OCI-M2 (cell line): ENCODE measurements around the gene EYA2.
"Not testable (repeated sequence)": the region's sequence is repeated elsewhere in the genome, so short reads cannot be mapped to it uniquely, and the experiment has no call there.

Source experiments
- DNase-seq: peaks from one replicate; lab custom pipeline; 2025; ENCODE audit not compliant: unreplicated experiment; lab: John Stamatoyannopoulos, UW

Gene EYA2

DNA sequence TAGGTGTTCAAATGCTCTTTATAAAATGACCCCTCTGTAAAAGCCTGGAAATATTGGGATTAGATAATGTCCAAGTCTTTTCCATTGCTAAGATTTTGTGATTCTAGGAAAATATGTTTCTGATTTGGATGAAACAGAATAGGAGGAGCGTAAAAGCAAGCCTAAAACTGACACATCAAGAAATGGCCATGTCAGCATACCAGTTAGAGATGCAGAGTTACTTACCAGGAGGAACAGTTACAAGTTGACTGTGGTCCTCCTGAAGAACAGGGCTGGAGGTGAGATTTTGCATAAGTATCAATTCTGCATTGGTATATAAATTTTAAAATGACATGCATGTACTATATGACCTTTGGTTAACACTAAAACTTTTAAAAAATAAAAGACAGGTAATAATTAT, 35.3 kb downstream of the EYA2 start:
- DNase-seq: no peak

DNA sequence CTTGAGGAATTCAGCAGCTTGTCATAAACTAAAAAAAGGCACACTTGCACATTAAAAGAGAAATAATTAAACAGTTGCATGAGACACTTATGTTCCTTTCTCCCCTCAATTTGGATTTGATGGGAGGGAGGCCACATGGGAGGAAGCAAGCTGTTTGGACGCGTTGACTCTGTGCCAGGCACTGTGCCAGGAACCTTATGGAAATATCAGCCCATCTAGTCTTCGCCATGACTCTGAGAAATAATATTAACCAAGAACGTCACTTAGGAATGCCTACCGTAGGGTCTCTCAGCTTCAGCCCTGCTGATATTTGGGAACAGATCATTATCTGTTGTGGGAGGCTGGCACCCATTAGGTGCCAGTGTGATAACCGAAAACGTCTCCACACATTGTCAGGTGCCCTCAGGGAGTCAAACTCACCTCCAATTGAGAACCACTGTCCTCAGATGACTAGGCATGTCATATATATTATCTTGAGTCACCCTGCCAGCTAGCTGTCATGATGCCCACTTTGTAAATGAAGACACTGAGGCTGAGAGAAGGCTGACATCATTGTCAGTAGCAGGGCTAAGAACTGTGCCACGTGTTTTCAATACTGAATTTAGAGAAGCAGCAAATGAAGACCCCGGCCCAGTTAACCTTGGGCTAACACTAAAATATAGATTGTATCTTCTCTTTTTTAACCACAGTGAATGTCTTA, 36.1 kb downstream of the EYA2 start:
- DNase-seq: no peak

DNA sequence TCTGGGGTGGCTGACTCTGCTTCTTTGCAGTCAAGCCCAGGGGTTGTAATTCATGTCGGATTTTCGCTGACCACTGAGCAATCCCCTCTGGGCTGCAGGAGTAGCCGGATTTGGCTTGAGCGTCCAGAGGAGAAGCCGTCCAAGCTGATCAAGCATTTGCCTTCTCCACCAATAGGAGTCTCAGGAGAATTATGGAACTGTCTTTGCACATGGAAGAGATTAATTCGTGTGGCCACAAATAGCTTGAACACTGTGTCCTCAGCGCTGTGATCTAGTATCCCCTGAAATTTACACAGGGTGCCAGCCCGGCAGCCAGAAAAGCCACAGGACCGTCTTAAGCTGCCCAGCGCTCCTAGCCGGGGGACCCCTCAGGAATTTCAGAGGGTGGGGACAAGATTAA, 37.1 kb downstream of the EYA2 start:
- DNase-seq: no peak

DNA sequence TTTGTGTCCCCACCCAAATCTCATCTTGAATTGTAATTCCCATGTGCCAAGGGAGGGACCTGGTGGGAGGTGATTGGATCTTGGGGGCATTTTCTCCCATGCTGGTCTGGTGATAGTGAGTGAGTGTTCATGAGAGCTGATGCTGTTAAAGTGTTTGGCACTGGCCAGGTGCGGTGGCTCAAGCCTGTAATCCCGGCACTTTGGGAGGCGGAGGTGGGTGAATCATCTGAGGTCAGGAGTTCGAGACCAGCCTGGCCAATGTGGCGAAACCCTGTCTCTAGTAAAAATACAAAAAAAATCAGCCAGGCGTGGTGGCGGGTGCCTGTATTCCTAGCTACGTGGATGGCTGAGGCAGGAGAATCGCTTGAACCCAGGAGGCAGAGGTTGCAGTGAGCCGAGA, 37.8 kb downstream of the EYA2 start:
- DNase-seq: not testable (repeated sequence)

DNA sequence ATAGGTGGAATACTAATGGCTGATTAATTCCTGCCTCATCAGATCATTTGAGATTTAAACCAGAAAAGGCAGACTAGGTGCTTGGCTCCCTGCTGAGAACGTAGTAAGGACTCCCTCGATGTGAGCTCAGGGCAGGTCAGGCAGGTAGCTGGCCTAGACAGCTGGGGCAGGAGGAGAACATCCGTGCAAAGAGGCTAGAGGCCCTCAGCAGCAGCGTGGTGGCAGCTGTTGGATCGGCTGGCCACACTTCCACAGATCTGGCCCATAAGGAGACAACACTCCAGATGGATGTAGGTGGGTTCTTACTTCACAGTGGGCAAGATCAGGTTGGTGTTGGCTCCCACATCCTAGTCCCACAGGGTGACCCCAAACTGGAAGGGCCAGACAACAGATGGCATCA, 38.5 kb downstream of the EYA2 start:
- DNase-seq: no peak

DNA sequence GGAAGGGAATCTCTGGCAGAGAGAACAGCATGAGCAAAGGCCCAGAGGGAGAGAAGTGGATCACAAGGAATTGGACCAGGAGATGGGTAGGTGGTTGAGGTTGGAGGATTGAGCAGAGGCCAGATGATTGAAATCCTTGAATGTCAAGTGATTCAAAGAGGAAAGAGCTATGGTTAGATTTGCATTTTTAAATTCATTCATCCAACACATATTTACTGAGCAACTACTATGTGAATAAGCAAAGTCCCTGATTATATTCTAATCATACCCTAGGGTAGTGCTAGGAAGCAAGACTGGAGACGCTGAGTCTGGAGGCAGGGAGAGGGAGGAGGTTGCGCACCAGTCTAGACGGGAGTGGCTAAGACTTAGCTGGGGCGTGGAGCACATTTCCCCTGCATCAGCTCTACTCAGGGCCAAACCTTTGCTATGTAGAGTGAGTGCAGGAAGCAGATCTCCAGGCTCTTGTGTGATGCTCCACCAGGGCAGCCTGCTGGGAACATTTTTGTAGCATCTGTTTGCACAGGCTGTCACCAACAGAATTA, 40.2 kb downstream of the EYA2 start:
- DNase-seq: no peak

DNA sequence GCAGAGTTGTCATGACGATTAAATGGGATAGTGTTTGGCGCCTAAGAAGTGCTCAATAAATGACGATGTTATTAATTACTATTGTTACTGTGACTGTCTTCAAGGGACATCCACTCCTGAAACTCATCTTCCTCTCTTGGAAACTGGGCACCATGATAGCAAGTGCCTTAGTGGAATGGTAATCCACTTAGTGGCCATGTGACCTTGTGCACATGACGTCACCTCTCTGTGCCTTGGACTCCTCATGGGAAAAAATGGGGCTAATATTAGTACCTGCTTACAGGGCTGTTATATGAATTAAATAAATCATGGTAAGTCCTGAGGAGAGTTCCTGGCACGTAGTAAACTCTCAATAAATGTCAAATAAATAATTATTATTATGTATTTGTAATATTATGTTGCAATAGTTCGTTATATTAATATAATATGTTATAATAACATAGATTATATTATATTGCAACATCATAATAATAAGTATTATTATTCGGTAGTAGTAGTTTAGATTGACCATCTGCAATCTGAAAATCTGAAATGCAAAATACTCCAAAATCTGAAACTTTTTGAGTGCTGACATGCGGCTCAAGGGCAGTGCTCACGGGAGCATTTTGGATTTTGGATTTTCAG, 40.9 kb downstream of the EYA2 start:
- no peak for DNase-seq

DNA sequence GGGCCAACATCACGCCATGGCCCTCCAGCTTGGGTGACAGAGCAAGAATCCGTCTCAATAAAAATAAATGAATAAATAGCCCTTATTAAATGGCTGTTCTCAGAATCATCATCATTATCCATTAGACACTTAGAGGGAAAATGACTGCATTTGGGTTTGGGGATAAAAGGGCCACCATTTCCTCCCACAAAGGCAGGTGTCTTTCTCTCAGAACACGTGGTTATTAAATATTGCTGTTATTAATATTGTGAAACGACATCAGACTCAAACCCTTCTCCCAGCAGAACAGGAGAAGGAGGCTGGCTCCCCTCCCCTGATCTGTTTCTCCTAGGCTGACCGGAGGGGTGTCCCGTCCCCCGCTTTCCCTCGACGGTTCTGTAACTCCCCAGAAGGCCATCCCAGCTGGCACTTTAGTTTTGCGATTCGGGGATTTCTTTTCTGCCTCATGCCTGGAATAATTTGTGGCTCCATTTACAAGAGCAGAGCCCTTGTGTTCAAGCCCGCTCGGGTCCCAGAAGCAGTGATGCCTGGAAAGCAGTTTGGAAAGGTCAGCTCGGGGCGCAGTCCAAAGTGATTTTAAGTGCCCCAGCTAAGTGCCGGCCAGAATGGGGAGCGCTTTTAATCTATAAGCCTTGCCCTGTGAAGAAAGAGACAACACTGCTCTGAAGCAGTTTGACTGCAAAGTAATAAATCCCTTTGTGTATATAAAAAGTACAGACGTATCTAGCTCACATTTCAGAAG, 41.9 kb downstream of the EYA2 start:
- no peak for DNase-seq

DNA sequence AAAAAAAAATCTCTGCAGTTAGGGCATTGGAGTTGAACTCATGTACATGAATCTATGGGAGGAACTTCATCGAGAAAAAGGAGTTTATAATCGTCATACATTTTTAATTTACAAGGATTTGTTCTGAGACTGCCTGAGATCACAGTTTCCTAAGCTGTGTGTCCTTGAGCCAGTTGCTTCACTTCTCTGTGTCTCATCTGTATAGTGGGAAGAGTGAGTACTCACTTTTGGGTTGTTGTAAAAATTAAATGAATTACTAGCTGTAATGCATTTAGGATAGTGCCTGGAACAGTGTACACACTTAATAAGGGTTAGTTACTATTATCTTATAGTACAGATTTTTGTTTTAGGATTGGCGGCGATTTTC, 42.5 kb downstream of the EYA2 start:
- no peak for DNase-seq

DNA sequence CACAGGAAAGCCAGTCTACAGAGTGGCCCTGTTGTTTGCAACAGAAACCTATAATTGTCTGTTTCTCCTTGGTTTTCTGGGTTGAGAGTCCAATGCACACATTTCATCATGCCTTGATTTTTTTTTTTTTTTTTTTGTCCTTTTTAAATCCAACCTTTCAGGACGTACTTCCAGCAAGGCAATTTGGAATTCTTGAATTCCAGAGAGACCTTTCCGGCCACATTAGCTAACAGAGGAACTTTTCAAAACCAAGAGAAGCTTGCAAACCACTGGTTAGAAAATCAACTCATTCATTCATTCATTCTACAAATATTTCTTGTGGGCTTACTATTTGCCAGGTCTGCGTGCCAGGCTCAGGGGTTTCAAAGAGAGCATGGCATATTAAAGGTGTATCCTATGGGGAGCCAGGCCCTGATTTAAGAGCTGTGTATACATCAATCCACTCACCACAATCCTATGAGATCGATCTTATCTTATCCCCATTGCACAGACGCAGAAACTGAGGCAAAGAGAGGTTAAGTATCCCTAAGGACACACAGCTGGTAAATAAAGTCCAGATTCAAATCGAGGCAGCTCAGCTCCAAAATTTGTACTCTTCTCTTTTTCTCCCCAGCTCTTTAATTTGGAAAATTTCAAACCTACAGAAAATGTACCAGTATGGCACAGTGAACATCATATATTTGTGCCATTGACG, 43.0 kb downstream of the EYA2 start:
- no peak for DNase-seq

DNA sequence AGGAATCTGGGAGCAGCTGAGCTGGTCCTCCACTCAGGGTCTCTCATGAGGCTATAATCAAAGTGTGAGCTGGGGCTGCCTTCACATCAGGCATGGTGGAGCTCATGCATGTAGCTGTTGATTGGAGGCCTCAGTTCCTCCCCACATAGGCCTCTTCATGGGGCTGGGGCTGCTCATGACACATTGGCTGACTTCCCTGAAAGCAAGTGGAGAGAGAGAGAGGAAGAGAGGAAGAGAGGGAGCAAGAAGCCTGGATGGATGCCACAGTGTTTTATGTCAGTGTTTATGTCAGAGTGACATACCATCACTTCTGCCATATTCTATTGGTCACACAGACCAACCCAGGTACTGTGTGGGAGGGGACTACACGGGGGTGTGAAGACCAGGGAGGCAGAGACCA, 43.8 kb downstream of the EYA2 start:
- DNase-seq: no peak

DNA sequence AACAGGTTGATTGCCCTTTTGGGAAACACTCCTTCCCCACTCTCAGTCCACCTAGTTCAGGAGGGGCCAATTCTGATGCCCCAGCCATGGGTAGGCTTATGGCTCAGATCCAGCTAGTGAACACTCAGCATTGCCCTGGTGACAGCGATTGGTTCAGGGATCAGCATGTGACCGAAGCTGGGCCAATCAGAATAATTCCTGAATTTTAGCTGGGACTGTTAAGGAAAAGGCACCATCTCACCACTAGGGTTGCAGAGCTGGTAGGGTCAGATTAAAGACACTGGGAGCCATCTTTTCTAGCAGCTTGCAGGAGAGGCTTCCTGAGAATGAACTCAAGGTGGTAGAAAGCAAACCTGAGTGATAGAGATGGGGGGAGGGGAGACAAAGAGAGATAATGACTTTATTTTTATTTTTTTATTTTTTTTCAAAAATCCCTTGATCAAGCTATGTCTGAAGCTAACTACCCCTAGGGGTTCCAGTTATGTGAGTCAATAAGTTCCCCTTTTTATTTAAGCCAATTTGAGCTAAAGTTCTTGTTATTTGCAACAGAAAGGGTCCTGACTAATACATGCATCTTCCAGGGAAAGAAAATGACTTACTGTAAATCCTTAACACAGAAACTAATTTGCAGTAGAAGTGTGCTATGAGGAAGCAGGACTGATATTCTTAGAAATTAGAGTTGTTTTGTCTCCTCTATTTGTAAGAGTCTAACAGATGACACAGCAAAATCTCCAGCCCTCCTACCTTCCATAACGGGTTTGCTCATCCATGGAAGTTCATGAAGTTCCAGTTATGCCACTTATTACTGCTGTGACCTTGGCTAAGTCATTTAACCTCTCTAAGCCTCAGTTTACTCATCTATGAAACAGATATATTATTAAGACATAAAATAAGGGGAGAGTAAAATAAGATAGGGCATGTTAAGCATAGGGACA, 44.7 kb downstream of the EYA2 start:
- no peak for DNase-seq

DNA sequence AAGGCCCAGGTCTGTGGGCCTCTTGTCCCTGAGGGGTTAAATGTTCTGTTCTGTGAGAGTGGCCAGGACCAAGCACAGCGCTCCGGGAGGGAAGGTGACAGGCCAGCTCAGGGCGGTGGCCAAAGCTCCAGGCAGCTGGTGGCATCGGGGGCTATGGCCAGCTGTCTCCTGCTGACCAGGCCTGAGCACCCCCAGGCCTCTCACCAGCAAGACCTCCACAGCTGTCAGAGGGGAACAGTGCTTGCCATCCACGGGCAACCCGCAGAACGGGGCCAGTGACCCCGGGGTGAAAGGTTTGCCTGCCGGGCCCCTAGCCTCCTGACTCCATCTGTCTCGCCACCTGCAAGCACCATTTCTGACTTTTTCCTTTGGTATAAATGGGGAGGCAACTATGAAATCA, 46.0 kb downstream of the EYA2 start:
- DNase-seq: no peak

DNA sequence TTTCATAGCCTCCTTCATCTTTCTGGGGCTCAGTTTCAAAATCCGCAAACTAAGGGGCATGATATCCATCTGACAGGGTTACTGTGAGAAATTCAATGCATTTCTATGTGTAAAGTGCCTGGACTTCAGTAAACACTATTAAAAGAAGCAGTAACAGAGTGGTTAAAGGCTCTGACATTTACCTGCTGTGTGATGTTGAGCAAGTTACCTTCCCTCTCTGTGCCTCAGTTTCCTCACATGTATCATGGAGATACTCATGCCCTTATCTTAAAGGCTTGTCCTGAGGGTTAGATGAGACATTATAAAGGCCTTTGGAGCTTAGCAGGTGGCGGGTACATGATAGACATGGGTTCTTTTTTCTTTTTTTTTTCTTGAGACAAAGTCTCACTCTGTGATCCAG, 46.8 kb downstream of the EYA2 start:
- no peak for DNase-seq

DNA sequence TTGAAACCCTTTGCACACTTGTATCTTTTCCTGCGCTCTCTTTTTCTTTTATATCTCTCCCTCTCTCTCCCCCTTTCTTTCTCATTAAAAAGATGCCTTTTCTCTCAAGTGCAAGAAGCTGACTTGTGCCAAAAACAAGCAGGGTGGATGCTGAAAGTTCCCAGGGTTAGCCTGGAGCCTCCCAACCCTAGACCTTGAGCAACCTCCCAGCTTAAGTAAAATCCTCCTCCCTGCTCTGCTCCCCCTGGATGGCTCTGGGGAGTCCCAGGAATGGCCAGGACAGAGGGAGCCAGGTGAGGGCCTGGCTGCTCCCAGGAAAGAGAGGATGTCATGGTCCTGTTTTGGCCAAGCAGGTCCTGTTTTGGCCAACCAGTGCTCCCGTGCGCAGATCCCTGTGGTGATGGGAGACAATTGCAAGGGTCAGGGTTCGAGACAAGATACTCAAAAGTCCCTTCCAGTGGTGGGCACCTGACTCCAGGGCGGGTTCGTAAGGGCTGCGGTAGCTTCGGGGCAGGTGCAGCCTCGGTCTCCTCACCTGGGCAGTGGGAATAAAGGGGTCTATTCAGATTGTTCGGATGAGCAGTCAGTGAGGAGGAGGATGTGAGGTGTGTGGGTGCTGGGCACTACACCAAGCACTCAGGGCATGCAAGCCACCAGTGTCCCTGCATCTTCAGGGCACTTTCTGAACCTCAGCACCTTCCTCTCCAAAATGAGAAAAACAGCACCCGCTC, 49.4 kb downstream of the EYA2 start:
- DNase-seq: no peak

DNA sequence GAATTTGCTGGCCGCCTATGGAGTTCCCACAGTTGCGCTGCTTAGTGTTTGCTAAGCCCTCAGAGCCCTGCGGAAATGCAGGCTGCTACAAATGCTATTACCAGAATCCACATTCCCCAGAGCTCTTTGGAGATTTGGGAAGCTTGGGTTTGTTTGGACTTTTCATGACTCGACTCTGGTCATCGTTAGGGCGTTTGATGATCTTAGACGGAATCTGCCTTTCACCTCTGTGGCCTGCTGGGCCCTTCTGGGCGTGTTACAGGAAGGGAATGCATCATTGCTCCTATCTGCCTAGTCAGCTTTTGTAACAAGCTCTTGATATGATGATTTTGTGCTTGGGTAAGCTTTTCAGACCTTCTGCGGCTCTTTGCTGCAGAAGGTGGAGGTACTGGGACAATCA, 50.8 kb downstream of the EYA2 start:
- no peak for DNase-seq

DNA sequence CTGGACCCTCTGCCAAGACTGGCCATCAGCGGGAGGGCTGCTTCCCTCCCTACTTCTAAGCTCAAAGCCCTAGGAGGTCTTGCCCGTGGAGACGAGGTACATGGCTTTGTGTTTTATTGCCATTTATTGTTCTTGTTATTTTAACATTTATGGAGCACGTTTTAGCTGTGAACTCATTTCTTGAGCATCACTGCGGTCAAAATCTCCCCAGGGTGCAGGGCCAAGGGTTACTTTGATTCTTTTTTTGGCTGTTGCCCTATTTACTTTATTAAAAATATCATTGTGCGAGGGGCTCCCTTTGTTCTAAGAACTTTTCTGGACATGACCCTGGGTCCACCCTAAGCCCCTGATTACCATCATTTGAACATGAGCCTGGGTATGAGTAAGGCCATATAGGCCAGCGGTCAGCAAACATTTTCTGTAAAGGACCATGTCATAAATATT, 51.6 kb downstream of the EYA2 start:
- DNase-seq: no peak

DNA sequence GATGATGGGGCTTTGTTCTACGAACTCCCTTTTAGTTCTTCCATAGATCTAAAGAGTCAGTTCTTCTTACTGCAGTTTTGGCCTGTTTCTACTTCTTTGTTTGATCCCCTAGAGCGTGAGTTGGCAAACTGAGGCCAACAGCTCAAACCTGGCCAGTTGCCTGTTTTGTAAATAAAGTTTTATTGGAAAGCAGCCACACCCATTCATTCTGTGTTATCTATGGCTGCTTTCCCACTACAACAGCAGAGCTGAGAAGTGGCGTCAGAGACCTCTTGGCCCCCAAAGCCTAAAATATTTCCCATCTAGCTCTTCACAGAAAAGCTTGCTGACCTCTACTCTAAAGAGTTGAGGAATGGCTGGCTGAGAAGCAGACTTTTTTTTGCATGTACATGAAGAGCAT, 52.2 kb downstream of the EYA2 start:
- no peak for DNase-seq

DNA sequence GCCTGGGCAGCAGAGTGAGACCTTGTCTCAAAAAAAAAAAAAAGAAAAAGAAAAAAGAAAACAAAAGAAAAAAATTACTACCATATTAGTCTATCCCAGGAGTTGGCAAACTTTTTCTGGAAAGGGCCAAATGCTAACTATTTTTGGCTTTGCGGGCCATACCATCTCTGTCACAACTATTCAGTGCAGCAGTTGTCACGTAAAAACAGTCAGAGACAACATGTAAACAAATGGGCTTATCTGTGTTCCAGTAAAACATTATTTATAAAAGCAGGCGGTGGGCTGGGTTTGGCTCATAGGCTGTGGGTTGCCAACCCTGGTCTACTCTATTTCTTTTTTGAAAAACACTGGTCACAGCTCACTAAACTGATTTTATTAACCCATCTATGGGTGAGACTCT, 53.4 kb downstream of the EYA2 start:
- no peak for DNase-seq

DNA sequence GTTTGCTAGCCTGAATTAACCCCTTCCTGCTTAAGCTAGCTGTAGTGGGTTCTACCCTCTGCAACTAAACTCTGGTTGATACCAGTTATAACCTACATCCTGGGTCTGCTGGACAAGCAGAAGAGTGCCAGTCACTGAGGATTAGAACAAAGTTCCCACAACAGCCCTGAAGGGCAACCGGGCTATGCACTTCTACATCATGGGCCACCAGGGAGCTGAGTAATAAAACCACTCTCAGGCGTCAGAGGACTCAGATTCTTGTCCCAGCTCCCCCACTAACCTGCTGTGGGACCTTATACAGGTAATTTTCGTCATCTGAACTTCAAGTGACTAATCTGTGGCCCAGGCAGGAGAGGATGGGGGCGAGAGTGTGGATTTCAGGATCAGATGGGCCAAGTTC, 56.8 kb downstream of the EYA2 start:
- DNase-seq: no peak
